SK-N-DZ (cell line): ENCODE data around the gene TMEM238.
"Not testable (repeated sequence)": the region's sequence is repeated elsewhere in the genome, so short reads cannot be mapped to it uniquely, and the experiment has no call there.

Source experiments
- DNase-seq: peaks from one replicate; pipeline ENCODE4 v3.0.0-alpha.2; 2015; ENCODE audit warnings: low spot score

The TMEM238 gene

GRCh38 chr19:55401390-55401789 lies 17.3 kb upstream of the TMEM238 start:
- DNase-seq, result not testable (repeated sequence)

- no peak for DNase-seq
These were observed 16.4 kb upstream of the TMEM238 start for GRCh38 chr19:55400281-55401087.

DNA sequence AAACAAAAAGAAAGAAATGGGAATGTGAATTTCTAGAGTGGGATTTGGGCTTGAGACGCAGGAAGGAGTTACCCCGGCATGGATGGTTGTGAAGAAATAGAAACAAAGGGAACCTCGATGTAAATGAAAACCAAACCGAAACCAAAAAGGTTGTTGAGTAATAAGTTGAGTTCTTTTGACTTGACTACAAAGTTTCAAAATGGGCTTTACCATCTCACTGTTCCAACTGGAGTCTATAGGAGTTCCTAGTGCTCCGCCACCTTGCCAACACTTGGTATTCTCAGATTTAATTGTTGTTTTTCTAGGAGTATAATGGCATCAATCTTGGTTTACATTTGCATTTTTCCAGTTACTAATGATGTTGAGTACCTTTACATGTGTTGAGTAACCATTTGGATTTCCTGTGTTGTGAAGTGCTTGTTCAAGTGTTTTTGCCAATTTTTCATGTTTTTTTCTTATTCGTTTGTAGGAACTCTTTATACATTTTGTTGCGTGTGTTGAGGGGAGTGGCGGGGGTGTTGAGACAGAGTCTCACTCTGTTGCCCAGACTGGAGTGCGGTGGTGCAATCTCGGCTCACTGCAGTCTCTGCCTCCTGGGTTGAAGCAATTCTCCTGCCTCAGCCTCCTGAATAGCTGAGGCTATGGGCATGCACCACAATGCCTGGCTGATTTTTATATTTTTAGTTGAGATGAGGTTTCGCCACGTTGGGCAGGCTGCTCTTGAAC lies 14.3 kb upstream of the TMEM238 start:
- no peak for DNase-seq

GRCh38 chr19:55392820-55393761 lies 9.0 kb upstream of the TMEM238 start:
- DNase-seq, result no peak

DNA sequence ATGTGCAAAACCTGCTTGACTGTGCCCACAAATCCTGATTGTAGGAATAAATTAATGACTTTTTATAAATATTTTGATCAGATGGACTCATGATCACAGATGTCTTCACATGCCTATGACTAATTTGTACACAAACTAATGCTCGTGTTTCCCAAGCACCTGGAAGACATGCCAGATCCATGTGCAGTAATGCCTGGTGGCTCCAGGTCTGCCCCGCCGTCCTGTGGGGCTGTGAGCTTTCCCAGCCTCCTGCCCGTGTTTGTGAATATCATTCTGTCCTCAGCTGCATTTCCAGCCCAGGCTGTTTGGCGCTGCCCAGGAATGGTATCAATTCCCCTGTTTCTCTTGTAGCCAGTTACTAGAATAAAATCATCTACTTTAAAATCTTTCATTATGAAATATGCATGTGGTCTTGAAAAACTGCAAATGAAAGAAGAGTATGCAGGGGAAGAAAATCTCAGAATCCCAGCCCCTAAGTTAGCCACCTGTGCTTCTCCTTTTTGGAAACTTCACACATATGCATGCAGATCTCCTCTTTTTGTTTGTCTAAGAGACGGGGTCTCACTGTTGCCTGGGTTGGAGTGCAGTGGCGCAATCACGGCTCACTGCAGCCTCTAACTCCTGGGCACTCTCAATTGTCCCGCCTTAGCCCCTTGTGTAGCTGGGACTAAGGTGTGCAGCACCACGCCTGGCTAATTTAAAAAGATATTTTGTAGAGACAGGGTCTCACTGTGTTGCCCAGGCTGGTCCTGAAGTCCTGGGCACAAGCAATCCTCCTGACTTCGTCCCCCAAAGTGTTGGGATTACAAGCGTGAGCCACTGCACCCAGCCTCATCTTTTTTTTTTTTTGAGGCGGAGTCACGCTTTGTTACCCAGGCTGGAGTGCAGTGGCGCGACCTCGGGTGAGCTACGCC lies 7.9 kb upstream of the TMEM238 start:
- DNase-seq, result no peak

DNA sequence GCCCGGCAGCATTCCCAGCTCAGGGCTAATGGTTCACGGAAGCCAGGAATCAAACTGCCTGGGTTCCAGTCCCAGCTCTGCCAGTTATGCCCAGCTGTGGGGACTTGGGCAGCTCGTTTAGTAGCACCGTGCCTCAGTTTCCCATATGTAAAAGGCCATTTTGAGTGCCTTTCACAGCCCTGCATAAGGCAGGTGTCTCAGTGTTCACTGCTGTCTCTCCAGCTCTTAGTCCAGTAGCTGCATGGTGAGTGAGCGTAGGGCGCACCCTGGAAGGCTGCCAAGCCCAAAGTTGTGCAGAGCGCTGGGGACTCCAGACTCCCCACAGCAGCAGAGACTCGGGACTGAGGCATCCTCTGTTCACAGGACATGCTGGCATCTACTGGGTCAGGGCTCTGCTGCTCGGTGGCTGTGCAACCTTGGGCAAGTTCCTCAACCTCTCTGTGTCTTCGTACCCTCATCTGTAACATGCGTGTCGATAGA lies 7.1 kb upstream of the TMEM238 start:
- DNase-seq, result no peak

GRCh38 chr19:55390461-55390880 lies 6.4 kb upstream of the TMEM238 start:
- no peak for DNase-seq

DNA sequence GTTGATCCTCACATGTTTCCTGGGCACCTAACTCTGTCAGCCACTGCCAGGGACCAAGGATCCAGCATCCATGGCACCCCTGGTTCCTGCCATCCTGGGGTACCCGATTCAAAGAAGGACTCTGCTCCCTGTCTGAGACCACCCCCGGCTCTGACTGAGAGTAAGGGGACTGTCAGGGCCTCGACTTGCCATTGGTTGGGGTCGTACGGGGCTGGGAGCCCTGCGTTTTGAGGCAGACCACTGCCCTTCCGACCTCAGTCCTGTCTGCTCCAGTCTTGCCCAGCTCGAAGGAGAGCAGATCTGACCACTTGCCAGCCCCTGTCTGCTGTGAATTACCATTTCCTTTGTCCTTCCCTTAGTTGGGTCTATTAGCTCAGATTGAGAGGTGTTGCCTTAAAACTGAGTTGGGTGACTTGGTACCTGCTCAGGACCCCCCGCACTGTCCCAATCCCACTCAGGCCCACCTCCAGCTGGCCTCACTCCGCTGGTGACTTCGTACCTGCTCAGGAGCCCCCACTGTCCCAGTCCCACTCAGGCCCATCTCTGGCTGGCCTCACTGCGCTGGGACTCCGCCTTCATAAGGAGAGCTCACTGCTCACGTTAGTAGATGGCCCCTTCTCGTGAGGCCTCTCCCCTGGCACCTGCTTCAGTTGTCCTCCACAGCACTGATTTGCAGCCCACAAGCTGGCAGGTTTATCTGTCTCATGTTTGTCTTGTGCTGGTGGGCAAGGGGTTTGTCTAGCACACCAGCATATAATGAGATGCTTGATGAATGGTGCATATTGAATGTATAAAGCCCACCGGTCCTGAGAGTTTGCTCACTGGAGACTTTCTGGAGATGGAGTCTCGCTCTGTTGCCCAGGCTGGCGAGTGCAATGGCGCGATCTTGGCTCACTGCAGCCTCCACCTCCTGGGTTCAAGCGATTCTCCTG lies 5.6 kb upstream of the TMEM238 start:
- no peak for DNase-seq

DNA sequence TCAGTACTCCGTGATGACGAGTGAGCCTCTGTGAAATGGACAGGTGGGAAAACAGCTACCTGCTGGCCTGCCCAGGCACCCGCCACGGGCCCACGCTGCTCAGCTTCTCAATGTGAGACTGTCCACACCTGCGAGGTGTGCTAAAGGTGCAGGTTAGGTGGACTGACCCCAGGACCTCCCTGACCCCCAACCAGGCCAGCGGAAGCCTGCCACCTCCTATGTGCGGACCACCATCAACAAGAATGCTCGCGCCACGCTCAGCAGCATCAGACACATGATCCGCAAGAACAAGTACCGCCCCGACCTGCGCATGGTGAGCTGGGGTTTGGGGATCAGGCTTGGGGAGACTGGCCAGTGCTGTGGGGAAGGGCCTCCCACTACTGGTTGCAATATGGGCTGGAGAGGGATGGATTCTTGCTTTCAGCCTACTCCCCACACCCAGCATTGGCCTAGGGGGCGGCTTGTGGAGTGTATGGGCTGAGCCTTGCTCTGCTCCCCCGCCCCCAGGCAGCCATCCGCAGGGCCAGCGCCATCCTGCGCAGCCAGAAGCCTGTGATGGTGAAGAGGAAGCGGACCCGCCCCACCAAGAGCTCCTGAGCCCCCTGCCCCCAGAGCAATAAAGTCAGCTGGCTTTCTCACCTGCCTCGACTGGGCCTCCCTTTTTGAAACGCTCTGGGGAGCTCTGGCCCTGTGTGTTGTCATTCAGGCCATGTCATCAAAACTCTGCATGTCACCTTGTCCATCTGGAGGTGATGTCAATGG lies 3.8 kb upstream of the TMEM238 start:
- DNase-seq, result no peak

- DNase-seq, result no peak
These were observed 2.4 kb upstream of the TMEM238 start for GRCh38 chr19:55386493-55386971.

- DNase-seq, result peak; percentile 95
These were observed 1.8 kb upstream of the TMEM238 start, which contains the start of gene RPL28 for GRCh38 chr19:55385724-55386492. TSS of gene RPL28 (plus strand) at chr19:55385932. CDS start at chr19:55386358, 426 bp downstream.

- peak; percentile 90 for DNase-seq
These were observed 1.0 kb upstream of the TMEM238 start for GRCh38 chr19:55384920-55385723.

DNA sequence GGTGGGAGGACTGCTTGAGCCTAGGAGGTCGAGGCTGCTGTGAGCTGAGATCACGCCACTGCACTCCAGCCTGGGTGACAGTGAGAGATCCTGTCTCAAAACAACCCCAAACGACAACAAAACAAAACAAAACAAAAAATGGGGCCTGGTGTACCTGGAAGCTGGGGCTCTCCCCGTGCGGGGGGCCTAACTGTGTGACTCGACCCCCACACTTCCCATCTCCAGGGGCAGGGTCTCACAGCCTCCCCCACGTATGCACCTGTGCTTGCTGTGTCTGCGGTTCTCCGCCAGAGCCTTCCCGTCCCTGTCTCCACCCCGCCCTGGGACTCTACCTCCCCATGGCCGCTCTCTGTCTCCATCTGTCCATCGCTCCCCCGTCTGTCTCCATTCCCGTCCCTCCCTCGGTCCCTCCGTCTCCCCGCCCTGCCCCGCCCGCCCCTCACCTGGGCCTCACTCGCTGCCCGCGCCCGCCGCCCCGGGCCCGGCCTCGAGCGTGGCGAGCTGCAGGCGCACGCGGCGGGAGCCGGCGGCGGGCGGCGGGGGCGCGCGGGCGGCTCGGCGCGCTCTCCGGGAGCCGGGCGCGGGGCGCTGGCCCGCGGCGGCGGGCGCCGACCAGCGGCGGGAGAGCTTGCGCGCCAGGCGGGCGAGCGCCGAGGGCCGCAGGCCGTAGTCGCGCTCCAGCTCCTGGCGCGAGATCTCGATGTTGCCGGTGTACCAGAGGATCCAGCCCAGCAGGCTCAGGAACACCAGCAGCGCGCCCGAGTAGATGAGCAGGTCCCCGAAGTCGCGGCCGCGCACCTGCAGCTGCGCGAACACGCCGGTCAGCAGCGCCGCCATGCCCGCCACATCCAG lies 587 bp downstream of the TMEM238 start:
- DNase-seq, result no peak

- no peak for DNase-seq
These were observed 1.5 kb downstream of the TMEM238 start for GRCh38 chr19:55382522-55383054.

GRCh38 chr19:55382013-55382412 lies 2.1 kb downstream of the TMEM238 start:
- no peak for DNase-seq

GRCh38 chr19:55379174-55379573 lies 4.9 kb downstream of the TMEM238 start:
- no peak for DNase-seq
